Astrocyte (in vitro differentiated cells and primary cell): ENCODE results near the gene PLCB4. TPM values are rescaled to one million over a fixed set of nuclear protein-coding genes. Genes with fewer than 3 reads are reported as not detected.

Experiments
- DNase-seq: peaks from one replicate; pipeline ENCODE4 v3.0.0-alpha.2; 2010; ENCODE audit warnings: low read depth
- FAIRE-seq: peaks from 2 replicates; lab custom pipeline; 2011; peaks lifted over from hg19 to GRCh38; lab: Jason Lieb, UNC
- H2AFZ ChIP-seq: 2 replicates; pipeline ENCODE4 v1.6.0; 2012; ENCODE audit warnings: low read depth, low read length, inconsistent platforms
- H3K27ac ChIP-seq: 2 replicates; pipeline ENCODE4 v1.5.1; 2011; ENCODE audit warnings: low read depth, low read length, inconsistent platforms
- H3K27me3 ChIP-seq: 2 replicates; pipeline ENCODE4 v1.6.0; 2011; ENCODE audit warnings: low read length, inconsistent platforms; ENCODE audit not compliant: insufficient read depth
- H3K36me3 ChIP-seq: 2 replicates; pipeline ENCODE4 v1.5.1; 2011; ENCODE audit warnings: low read length, inconsistent platforms; ENCODE audit not compliant: insufficient read depth
- H3K4me1 ChIP-seq: 2 replicates; pipeline ENCODE4 v1.5.1; 2011; ENCODE audit warnings: low read length, inconsistent platforms; ENCODE audit not compliant: insufficient read depth
- H3K4me2 ChIP-seq: 2 replicates; pipeline ENCODE4 v1.6.0; 2012; ENCODE audit warnings: low read length, inconsistent platforms
- H3K4me3 ChIP-seq: 2 replicates; pipeline ENCODE4 v1.5.1; 2011; ENCODE audit warnings: low read depth, mild to moderate bottlenecking, low read length, inconsistent platforms; ENCODE audit not compliant: insufficient read depth
- H3K79me2 ChIP-seq: 2 replicates; pipeline ENCODE4 v1.6.0; 2012; ENCODE audit warnings: mild to moderate bottlenecking, low read length, inconsistent platforms; ENCODE audit not compliant: insufficient read depth
- H3K9ac ChIP-seq: 2 replicates; pipeline ENCODE4 v1.6.0; 2012; ENCODE audit warnings: mild to moderate bottlenecking, low read length, inconsistent platforms
- H3K9me3 ChIP-seq: 2 replicates; pipeline ENCODE4 v1.5.1; 2012; ENCODE audit warnings: low read depth, mild to moderate bottlenecking, low read length, inconsistent platforms; ENCODE audit not compliant: insufficient read depth
- H4K20me1 ChIP-seq: 2 replicates; pipeline ENCODE4 v1.6.0; 2012; ENCODE audit warnings: low read length, inconsistent platforms; ENCODE audit not compliant: insufficient read depth
- H3K27ac Mint-ChIP-seq: one replicate; pipeline ENCODE4 v1.8.0; 2021; ENCODE audit warnings: mild to moderate bottlenecking, mixed read lengths; ENCODE audit not compliant: unreplicated experiment
- H3K27me3 Mint-ChIP-seq: one replicate; pipeline ENCODE4 v1.8.0; 2021; ENCODE audit warnings: low read depth, mixed read lengths; ENCODE audit not compliant: unreplicated experiment
- H3K36me3 Mint-ChIP-seq: one replicate; pipeline ENCODE4 v1.8.0; 2021; ENCODE audit warnings: low read depth, mixed read lengths; ENCODE audit not compliant: unreplicated experiment
- H3K4me1 Mint-ChIP-seq: one replicate; pipeline ENCODE4 v1.8.0; 2021; ENCODE audit warnings: low read depth, mixed read lengths; ENCODE audit not compliant: unreplicated experiment
- H3K4me3 Mint-ChIP-seq: one replicate; pipeline ENCODE4 v1.8.0; 2021; ENCODE audit warnings: mild to moderate bottlenecking, moderate library complexity, mixed read lengths; ENCODE audit not compliant: unreplicated experiment
- H3K9me3 Mint-ChIP-seq: one replicate; pipeline ENCODE4 v1.8.0; 2021; ENCODE audit warnings: mild to moderate bottlenecking, mixed read lengths; ENCODE audit not compliant: unreplicated experiment
- EZH2 ChIP-seq: IDR thresholded peaks from 2 replicates; pipeline ENCODE4 v1.6.1; 2012; ENCODE audit warnings: mild to moderate bottlenecking, low read length, inconsistent platforms; ENCODE audit not compliant: insufficient read depth
- total RNA-seq: library from RNA; stranded (reverse); gene quantifications from 2 replicates; pipeline ENCODE4 v1.2.1, GENCODE V29; 2021
- TF ChIP-seq, protein P1 (sequence below): IDR thresholded peaks from 2 replicates; pipeline ENCODE4 v1.5.1; 2011; ENCODE audit warnings: low read depth, mild to moderate bottlenecking, inconsistent platforms, low read length, moderate library complexity; ENCODE audit not compliant: insufficient read depth

The PLCB4 gene
- total RNA-seq, 1 donor from 2014 or later, result 58.2 TPM

DNA sequence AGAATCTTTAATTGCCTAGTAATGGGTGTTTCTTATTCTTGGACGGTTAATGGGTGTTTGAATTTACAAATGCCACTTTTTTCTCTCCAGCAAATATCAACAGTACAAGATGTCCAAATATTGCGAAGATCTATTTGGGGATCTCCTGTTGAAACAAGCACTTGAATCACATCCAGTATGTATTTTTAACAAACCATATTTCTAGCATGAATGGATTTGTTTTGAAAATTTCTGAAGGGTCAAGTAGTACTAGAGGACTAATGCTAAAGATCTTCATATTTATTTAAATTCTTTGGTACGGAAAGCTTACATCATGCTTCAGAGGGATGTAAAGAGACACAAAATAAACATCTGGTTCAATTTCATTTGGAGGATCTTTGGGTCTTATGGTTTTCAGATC is 321.6 kb downstream of the PLCB4 start:
- peaks cover 7% of the 10 kb centered on the region for H3K36me3 Mint-ChIP-seq
- no peak overlapping the region for H3K4me3 ChIP-seq
- H3K9ac ChIP-seq, result no peak overlapping the region
- H4K20me1 ChIP-seq, result no peaks in the 10 kb centered on the region
- H3K9me3 Mint-ChIP-seq, result no peaks in the 10 kb centered on the region
- no peak overlapping the region for H3K27ac ChIP-seq
- no peak for TF ChIP-seq EZH2
- TF ChIP-seq, protein P1, sequence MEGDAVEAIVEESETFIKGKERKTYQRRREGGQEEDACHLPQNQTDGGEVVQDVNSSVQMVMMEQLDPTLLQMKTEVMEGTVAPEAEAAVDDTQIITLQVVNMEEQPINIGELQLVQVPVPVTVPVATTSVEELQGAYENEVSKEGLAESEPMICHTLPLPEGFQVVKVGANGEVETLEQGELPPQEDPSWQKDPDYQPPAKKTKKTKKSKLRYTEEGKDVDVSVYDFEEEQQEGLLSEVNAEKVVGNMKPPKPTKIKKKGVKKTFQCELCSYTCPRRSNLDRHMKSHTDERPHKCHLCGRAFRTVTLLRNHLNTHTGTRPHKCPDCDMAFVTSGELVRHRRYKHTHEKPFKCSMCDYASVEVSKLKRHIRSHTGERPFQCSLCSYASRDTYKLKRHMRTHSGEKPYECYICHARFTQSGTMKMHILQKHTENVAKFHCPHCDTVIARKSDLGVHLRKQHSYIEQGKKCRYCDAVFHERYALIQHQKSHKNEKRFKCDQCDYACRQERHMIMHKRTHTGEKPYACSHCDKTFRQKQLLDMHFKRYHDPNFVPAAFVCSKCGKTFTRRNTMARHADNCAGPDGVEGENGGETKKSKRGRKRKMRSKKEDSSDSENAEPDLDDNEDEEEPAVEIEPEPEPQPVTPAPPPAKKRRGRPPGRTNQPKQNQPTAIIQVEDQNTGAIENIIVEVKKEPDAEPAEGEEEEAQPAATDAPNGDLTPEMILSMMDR, result no peak
- H3K4me2 ChIP-seq, result no peak overlapping the region
- no peaks in the 10 kb centered on the region for H3K27me3 ChIP-seq
- H2AFZ ChIP-seq, result no peak overlapping the region
- H3K4me3 Mint-ChIP-seq, result no peak overlapping the region
- FAIRE-seq (no peak), DNase-seq (no peak)
- peaks cover 4% of the 10 kb centered on the region for H3K4me1 Mint-ChIP-seq
- no peak overlapping the region for H3K27ac Mint-ChIP-seq
- H3K27me3 Mint-ChIP-seq, result no peaks in the 10 kb centered on the region
- H3K4me1 ChIP-seq, result peaks cover 4% of the 10 kb centered on the region
- H3K9me3 ChIP-seq, result no peaks in the 10 kb centered on the region
- no peaks in the 10 kb centered on the region for H3K79me2 ChIP-seq
- no peaks in the 10 kb centered on the region for H3K36me3 ChIP-seq

DNA sequence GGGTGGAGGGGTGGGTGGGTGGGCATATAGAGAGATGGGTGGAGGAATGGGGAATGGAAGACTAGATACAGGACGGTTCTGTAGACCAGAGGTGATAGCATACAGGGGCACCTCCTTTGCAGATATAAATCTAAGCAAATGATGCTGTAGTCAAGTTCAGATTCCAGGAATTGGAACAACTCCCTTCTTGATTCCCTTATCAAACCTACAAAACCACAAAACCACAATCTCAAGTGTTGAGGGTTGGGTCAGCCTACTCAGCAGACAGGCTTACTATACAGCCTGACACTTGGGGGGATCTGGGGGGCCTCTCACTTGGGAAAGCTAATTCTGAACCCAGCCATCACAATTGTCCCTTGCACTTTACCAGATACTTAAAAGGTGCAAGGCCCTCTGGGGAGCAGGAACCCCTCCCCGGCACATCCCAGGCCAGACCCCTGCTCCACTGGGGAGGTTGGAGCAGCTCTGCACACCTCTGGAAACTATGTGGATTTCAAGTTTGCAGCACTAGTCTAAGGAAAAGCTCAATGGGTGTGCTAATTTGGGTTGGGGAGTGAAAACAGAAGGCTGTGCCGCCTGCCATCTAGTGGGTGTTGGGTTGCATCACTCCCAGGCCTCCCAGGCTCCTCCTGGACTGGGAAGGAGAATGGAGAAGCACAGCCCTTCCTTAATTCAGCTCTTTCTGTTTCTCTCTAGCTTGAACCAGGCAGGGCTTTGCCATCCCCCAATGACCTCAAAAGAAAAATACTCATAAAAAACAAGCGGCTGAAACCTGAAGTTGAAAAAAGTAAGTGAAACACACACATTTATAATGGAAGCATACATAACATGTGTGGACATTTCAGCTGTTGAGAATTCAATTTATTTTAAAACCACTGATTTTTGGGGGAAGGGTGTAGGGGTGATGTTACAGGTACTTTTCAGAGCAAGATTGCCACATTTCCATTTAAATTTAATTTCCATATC is 324.3 kb downstream of the PLCB4 start:
- no peaks in the 10 kb centered on the region for H3K27me3 Mint-ChIP-seq
- peaks cover 4% of the 10 kb centered on the region for H3K4me1 ChIP-seq

More for the DNA sequence above, 324.3 kb downstream of the PLCB4 start:
- H3K9ac ChIP-seq, result no peak overlapping the region
- no peak overlapping the region for H3K4me2 ChIP-seq
- TF ChIP-seq EZH2, result no peak
- TF ChIP-seq, protein P1, result peak; percentile 80
- DNase-seq, result peak; percentile 51
- Mint-ChIP-seq H3K27ac (no peak overlapping the region), H3K4me1 (peaks cover 4% of the 10 kb centered on the region), H3K4me3 (no peak overlapping the region), H3K9me3 (no peaks in the 10 kb centered on the region), H3K36me3 (peaks cover 7% of the 10 kb centered on the region)
- H3K4me3 ChIP-seq, result no peak overlapping the region
- H3K79me2 ChIP-seq, result no peaks in the 10 kb centered on the region
- H2AFZ ChIP-seq, result no peak overlapping the region
- FAIRE-seq, result no peak
- no peaks in the 10 kb centered on the region for H4K20me1 ChIP-seq
- no peaks in the 10 kb centered on the region for H3K27me3 ChIP-seq
- no peaks in the 10 kb centered on the region for H3K36me3 ChIP-seq
- no peak overlapping the region for H3K27ac ChIP-seq
- H3K9me3 ChIP-seq, result no peaks in the 10 kb centered on the region
